GM19035 (cell line): ENCODE data around the gene CAPZA2.
"Not testable (repeated sequence)": the region's sequence is repeated elsewhere in the genome, so short reads cannot be mapped to it uniquely, and the experiment has no call there.

ENCODE experiments used
- ATAC-seq: cut with Tn5 transposase; IDR thresholded peaks from one replicate; pipeline ENCODE4 v1.9.1; 2021; ENCODE audit not compliant: unreplicated experiment

CAPZA2 gene

DNA sequence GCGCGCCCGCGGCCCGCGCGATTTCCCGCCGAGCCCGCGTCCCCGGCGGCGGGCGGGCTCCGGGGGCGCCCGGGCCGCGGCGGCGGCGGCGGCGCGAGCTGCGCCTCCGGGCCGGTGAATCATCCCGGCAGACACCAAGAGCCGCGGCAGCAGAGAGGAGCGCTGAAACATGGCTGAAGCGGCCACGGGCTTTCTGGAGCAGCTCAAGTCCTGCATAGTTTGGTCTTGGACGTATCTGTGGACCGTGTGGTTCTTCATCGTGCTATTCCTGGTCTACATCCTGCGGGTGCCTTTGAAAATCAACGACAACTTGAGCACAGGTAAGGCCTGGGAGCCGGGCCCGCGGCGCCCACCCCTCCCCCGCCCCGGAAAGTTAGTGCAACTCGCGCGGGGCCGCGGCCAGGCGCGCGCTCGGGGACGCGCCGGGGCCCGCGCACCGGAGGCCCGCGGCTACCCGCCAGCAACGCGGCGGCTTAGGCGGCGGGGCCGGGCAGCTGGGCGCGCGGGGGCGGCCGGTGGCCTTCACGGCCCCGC, 91.1 kb downstream of the CAPZA2 start, which contains the start of gene ST7:
TSS of gene ST7 (plus strand) at position 130 of the 534 bp plus-strand sequence. CDS start at position 170, 40 bp downstream.
- ATAC-seq: peak; percentile 46

- peak; percentile 18 for ATAC-seq
Observed at GRCh38 chr7:116953906-116954838, 91.8 kb downstream of the CAPZA2 start.

DNA sequence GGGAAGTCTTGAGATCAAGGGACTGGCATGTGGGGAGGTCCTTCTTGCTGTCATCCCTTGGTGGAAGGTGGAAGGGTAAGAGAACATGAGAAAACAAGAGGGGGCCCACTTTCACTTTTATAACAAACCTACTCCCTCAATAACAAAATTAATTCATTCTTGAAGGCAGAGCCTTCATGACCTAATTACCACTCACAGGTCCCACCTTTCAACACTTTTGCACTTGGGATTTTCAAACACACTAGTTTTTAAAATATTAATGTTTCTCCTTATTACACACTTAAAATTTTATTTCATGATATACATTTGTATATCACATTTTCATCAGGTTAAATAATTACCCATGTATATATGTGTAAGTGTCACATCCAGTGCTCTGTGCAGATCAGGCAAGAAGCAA, 93.0 kb downstream of the CAPZA2 start:
- no peak for ATAC-seq

DNA sequence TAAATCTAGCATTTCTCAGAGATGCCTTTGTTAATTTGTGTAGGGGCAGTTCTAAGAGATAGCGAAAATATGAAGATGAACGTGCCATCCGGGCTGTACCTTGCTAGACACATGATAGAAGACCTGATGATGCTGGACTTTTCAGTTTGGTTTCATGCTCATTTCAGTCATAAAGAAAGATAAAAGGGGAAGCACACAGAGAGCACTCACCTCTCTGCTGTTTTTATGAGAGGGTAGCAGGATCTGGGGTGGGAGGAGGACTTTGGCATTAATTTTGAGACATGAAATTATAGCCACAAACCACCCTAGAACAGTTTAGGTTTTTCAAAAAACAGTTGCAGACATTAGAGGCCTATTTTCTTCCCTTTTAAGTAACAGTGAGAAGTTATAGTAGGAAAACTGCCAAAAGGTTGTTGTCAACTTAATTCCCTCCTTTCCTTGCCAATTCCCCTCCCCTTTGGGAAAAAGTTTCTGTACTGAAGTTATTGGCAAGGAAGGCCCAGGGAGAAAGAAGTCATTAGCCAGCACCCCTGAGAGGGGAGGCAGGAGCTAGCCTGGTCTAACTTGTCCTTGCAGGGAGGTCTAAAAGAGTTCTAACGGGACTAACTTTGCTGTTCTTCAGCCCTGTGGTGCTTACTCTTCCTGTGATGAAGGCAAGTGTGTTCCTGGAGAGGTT, 93.6 kb downstream of the CAPZA2 start:
- ATAC-seq: peak; percentile 65

DNA sequence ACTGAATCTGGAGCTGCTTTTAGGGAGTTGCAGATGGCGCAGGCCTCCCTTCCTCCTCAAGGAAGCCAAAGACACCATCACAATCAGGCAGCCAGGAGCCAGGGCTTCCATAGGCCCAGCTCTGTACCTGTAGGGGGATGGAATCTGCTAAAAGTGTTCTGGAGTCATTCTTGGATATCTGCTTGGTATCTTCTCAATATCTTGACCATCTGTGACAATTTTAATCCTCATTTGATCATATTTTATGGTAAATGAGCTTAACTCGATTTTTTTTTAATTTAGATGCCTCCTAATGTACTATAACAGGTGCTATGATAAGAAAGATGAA, 94.1 kb downstream of the CAPZA2 start:
- ATAC-seq: no peak

DNA sequence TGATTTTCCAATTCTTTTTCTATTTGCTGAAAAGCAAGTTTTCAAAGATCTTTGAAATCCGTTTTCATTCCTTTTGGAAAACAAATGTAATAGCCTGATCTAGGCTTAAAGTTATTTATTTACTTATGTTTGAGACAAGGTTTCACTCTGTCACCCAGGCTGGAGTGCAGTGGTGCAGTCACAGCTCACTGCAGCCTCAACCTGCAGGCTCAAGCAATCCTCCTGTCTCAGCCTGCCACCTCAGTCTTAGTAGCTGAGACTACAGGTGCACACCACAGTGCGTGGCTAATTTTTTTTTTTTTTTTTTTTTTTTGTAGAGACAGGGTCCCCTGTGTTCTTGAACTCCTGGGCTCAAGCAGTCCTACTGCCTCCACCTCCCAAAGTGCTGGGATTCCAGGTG, 95.5 kb downstream of the CAPZA2 start:
- ATAC-seq: peak; percentile 22

DNA sequence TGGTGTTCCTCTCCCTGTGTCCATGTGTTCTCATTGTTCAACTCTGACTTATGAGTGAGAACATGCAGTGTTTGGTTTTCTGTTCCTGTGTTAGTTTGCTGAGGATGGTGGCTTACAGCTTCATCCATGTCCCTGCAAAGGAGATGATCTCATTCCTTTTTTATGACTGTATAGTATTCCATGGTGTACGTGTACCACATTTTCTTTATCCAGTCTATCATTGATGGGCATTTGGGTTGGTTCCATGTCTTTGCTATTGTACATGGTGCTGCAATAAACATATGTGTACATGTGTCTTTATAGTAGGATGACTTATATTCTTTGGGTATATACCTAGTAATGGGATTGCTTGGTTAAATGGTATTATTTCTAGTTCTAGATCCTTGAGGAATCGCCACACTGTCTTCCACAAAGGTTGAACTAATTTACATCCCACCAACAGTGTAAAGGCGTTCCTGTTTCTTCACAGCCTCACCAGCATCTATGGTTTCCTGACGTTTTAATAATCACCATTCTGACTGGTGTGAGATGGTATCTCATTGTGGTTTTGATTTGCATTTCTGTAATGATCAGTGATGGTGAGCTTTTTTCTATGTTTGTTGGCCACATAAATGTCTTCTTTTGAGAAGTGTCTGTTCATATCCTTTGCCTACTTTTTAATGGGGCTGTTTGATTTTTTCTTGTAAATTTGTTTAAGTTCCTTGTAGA, 99.7 kb downstream of the CAPZA2 start:
- not testable (repeated sequence) for ATAC-seq

GRCh38 chr7:116963234-116963633, 100.8 kb downstream of the CAPZA2 start:
- no peak for ATAC-seq

- no peak for ATAC-seq
Observed at GRCh38 chr7:116966601-116967000, 104.2 kb downstream of the CAPZA2 start.

DNA sequence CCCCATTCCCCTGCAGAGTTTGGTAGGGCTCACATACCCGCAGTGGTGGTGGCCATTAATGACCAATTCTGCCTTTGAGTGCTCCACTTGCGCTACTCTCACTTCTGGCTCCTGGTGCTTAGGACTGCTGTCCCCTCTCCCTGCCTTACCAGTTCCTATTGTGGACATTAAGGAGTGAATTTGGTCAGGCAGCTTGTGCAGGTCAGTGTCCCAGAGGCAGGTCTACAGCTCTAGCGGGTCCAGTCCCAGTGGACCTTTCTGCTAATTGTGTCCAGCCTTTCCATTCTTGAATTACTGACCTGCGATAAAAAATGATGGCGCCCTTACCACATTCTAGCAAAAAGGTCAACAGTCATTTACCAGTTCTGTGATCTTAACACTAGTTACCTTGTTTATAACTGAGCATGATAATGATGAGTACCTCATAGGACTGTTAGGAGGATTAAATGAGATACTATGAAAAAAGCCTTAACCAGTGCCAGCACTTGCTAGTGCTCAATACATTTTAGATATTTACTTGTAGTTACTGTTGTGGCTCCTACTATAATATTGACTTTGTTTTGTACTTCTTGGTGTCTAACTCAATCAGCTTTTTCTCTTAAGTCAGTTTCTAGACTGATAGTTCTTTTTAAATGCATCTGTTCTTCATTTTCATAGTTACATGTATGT, 105.0 kb downstream of the CAPZA2 start:
- ATAC-seq: no peak

GRCh38 chr7:116967983-116968382, 105.6 kb downstream of the CAPZA2 start:
- no peak for ATAC-seq

DNA sequence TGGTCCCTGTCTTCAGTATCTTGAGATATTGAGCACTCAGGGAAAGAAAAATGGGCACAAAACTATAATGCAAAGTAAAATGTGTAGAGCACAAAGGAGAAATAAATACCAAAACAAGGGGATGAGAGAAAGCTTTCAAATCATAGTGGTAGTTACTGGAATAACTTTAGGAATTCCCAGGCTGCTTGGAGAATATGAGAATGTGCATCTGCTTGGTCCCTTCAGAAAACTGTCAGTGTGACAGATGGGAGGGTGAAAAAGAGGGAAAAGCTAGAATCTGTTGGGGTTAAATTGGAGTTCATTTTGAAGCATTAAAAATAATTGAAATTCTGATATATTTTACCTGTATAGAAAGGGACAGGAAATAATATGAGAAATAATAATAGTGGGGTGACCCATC, 106.2 kb downstream of the CAPZA2 start:
- ATAC-seq: no peak

DNA sequence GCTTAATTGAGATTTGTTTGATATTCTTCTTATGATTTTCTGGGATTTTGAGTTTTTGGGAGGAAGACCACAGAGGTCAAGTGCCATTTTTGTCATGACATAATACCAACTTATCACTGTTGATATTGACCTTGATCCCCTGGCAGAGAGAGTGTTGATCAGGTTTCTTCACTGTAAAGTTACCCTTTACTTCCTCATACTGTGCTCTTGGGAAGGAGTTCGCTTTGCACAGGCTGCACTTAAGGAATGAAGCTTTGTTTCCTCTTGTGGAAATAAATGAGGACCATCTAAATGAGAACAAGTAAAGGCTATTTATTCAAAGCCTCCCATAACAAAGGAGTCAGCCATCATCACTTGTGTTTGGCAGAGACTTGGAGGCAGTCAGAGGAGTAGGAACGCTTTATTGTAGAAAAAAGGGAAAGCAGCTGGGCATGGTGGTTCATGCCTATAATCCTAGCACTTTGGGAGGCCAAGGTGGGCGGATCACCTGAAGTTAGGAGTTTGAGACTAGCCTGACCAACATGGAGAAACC, 107.0 kb downstream of the CAPZA2 start:
- no peak for ATAC-seq

- ATAC-seq: peak; percentile 83
Observed at GRCh38 chr7:116970238-116970910, 108.0 kb downstream of the CAPZA2 start.

DNA sequence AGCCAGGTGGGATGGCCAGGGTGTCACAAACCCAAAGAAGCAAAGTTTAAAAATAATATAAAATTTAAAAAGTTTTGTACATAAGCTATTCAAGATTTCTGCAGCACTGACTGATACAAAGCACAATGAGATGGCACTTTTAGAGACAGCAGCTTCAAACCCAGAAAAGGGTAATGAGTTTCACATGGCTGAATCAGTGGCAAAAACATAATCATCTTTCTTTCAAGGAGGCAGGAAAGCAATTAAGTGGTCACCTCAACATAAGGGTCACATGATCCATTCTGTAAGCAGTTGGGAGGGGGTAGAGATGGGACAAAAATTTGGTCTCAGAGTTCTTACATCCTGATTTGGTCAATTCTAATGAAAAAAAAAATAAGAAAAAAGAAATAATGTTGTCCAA, 108.8 kb downstream of the CAPZA2 start:
- ATAC-seq: not testable (repeated sequence)
